Brain microvascular endothelial cell (primary cell): Measurements from ENCODE around the gene RTN4RL1.
A peak's percentile ranks its signal among the peaks of the same experiment; 100 is the strongest.

Experiments
- DNase-seq: peaks from one replicate; pipeline ENCODE4 v3.0.0-alpha.2; 2020
- H3K27ac ChIP-seq: fragments of 250-450 bp; sonication (Bioruptor Pico); 2 replicates; pipeline ENCODE4 v1.5.1; 2020; ENCODE audit warnings: mild to moderate bottlenecking, moderate library complexity
- H3K27me3 ChIP-seq: fragments of 250-450 bp; sonication (Bioruptor Pico); replicated peaks from 2 replicates; pipeline ENCODE4 v1.5.1; 2020; ENCODE audit warnings: mild to moderate bottlenecking
- H3K36me3 ChIP-seq: fragments of 250-450 bp; sonication (Bioruptor Pico); replicated peaks from 2 replicates; pipeline ENCODE4 v1.5.1; 2020; ENCODE audit warnings: mild to moderate bottlenecking
- H3K4me3 ChIP-seq: 2 replicates; pipeline ENCODE4 v1.5.1; 2011; ENCODE audit warnings: low read depth, mild to moderate bottlenecking, control low read depth, low read length, moderate library complexity
- CTCF ChIP-seq: IDR thresholded peaks from 2 replicates; pipeline ENCODE4 v1.5.1; 2011; ENCODE audit warnings: low read depth, mild to moderate bottlenecking, moderate library complexity, low read length, control low read depth, inconsistent platforms; ENCODE audit errors: missing control alignments
- in situ Hi-C: cut with HindIII; loops from 2 replicates; pipeline ENCODE4 v1.10.0; 2017; ENCODE audit warnings: low sequenced_read_pairs, low pct_ligation_motif_present

The RTN4RL1 gene

GRCh38 chr17:2057760-2058585, 32.8 kb upstream of the RTN4RL1 start:
- H3K36me3 ChIP-seq: peaks cover 57% of the 10 kb centered on the region
- no peaks in the 10 kb centered on the region for H3K27me3 ChIP-seq
- in situ Hi-C loops: no loop called here
- H3K27ac ChIP-seq: peak overlapping the region; percentile 72
- peak overlapping the region; percentile 70 for H3K4me3 ChIP-seq
- no peak for TF ChIP-seq CTCF
- DNase-seq: no peak

GRCh38 chr17:2057175-2057759, 32.1 kb upstream of the RTN4RL1 start:
- peaks cover 55% of the 10 kb centered on the region for H3K36me3 ChIP-seq
- H3K27ac ChIP-seq: peak overlapping the region; percentile 72
- peak overlapping the region; percentile 70 for H3K4me3 ChIP-seq
- no peaks in the 10 kb centered on the region for H3K27me3 ChIP-seq
- no peak for DNase-seq
- TF ChIP-seq CTCF: no peak
- in situ Hi-C loops: no loop called here

GRCh38 chr17:2056206-2057174, 31.4 kb upstream of the RTN4RL1 start:
- in situ Hi-C loops: no loop called here
- peak; percentile 27 for DNase-seq
- H3K27ac ChIP-seq: peak overlapping the region; percentile 72
- TF ChIP-seq CTCF: no peak
- peaks cover 54% of the 10 kb centered on the region for H3K36me3 ChIP-seq
- H3K27me3 ChIP-seq: no peaks in the 10 kb centered on the region
- H3K4me3 ChIP-seq: peak overlapping the region; percentile 70

- Histone ChIP-seq H3K36me3 (peaks cover 44% of the 10 kb centered on the region), H3K4me3 (peak overlapping the region; percentile 70), H3K27ac (peak overlapping the region; percentile 88), H3K27me3 (no peaks in the 10 kb centered on the region)
- in situ Hi-C loops: no loop called here
- no peak for TF ChIP-seq CTCF
- DNase-seq: no peak
These were observed 30.4 kb upstream of the RTN4RL1 start for GRCh38 chr17:2055292-2056205.
